PC-9 (cell line): ENCODE data around the gene PARD6B.

Experiments used
- EZH2 ChIP-seq: fragments of 200-600 bp; sonication (generic); IDR thresholded peaks from 2 replicates; pipeline ENCODE4 v1.8.0; 2017; ENCODE audit warnings: antibody characterized with exemption, low read depth
- TF ChIP-seq, protein P1 (sequence below): fragments of 200-600 bp; sonication (generic); conservative IDR thresholded peaks from 2 replicates; pipeline ENCODE4 v1.6.1; 2017; ENCODE audit warnings: mixed run types, antibody characterized with exemption, mild to moderate bottlenecking, moderate library complexity

DNA sequence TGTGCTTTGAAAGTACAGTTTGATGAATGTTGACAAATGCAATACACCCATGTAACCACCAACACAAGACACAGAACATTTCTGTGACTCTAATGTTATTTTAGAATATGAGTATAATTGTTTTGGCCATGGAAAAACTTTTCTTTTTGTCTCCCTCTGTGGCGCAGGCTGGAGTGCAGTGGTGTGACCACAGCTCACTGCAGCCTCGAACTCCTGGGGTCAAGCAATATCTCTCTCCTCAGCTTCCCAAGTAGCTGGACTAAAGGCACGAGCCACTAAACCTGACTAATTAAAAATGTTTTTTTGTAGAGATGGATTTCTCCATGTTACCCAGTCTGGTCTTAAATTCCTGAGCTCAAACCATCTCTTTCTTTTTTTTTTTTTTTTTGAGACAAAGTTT is 43.1 kb downstream of the PARD6B start:
- TF ChIP-seq, protein P1, sequence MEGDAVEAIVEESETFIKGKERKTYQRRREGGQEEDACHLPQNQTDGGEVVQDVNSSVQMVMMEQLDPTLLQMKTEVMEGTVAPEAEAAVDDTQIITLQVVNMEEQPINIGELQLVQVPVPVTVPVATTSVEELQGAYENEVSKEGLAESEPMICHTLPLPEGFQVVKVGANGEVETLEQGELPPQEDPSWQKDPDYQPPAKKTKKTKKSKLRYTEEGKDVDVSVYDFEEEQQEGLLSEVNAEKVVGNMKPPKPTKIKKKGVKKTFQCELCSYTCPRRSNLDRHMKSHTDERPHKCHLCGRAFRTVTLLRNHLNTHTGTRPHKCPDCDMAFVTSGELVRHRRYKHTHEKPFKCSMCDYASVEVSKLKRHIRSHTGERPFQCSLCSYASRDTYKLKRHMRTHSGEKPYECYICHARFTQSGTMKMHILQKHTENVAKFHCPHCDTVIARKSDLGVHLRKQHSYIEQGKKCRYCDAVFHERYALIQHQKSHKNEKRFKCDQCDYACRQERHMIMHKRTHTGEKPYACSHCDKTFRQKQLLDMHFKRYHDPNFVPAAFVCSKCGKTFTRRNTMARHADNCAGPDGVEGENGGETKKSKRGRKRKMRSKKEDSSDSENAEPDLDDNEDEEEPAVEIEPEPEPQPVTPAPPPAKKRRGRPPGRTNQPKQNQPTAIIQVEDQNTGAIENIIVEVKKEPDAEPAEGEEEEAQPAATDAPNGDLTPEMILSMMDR: no peak
- TF ChIP-seq EZH2: no peak
